SK-N-SH (cell line): ENCODE results near the gene TOR1AIP1. TPM values are rescaled to one million over a fixed set of nuclear protein-coding genes. Genes with fewer than 3 reads are reported as not detected.

Source experiments
- CTCF ChIA-PET: fragments of 300-600, 350-600 bp; formaldehyde crosslinking; extraction: SDS; loops from one replicate; lab custom pipeline; 2021; lab: Yijun Ruan, JAX
- POLR2A ChIA-PET: fragments of 350-600 bp; sonication (Branson Sonifier 250); formaldehyde crosslinking; extraction: SDS; loops from one replicate; lab custom pipeline; 2020; ENCODE audit warnings: antibody characterized with exemption, inconsistent platforms; lab: Yijun Ruan, JAX
- DNase-seq: peaks from one replicate; pipeline ENCODE4 v3.0.0; 2012
- H2AFZ ChIP-seq: fragments of 200-600 bp; sonication (generic); 2 replicates; pipeline ENCODE4 v1.8.1; 2016; ENCODE audit warnings: antibody characterized with exemption, mild to moderate bottlenecking, low read depth
- H3F3A ChIP-seq: fragments of 200-600 bp; sonication (generic); replicated peaks from 2 replicates; pipeline ENCODE3; 2016; ENCODE audit warnings: antibody characterized with exemption, mild to moderate bottlenecking; ENCODE audit not compliant: insufficient read depth
- H3K27ac ChIP-seq, 2 experiments: fragments of 200-500 bp in 1 of 2; fragments of 200-600 bp in 1 of 2; sonication (Bioruptor generic) in 1 of 2; sonication (generic), shearing (Covaris generic) in 1 of 2; 2 replicates each; pipeline versions ENCODE4 v1.5.1 to v1.6.1; 2014 to 2016; ENCODE audit warnings: low read depth in 2 of 2, inconsistent platforms in 1 of 2, low read length in 1 of 2, mild to moderate bottlenecking in 1 of 2, mixed read lengths in 1 of 2
- H3K27me3 ChIP-seq: fragments of 200-600 bp; sonication (generic), shearing (Covaris generic); 2 replicates; pipeline ENCODE4 v1.6.1; 2016; ENCODE audit warnings: mixed run types; ENCODE audit not compliant: insufficient read depth
- H3K36me3 ChIP-seq, 2 experiments: fragments of 200-500 bp in 1 of 2; fragments of 200-600 bp in 1 of 2; sonication (Bioruptor generic) in 1 of 2; sonication (generic) in 1 of 2; replicated peaks in 1 of 2; 2 replicates each; pipeline versions ENCODE3 to v1.5.1; 2014 to 2016; ENCODE audit warnings: low read length in 1 of 2, mild to moderate bottlenecking in 1 of 2; ENCODE audit not compliant: insufficient read depth in 2 of 2, control insufficient read depth in 1 of 2
- H3K4me1 ChIP-seq, 2 experiments: fragments of 200-500 bp in 1 of 2; fragments of 200-600 bp in 1 of 2; sonication (Bioruptor generic) in 1 of 2; sonication (generic), shearing (Covaris generic) in 1 of 2; 2 replicates each; pipeline versions ENCODE4 v1.5.1 to v1.6.1; 2014 to 2016; ENCODE audit warnings: low read depth in 1 of 2, low read length in 1 of 2, mixed run types in 1 of 2; ENCODE audit not compliant: insufficient read depth in 2 of 2, control insufficient read depth in 1 of 2
- H3K4me2 ChIP-seq: fragments of 200-600 bp; sonication (generic), shearing (Covaris generic); 2 replicates; pipeline ENCODE4 v1.6.1; 2017; ENCODE audit warnings: mixed run types
- H3K4me3 ChIP-seq, 2 experiments: fragments of 200-500 bp in 1 of 2; fragments of 200-600 bp in 1 of 2; sonication (Bioruptor generic) in 1 of 2; sonication (generic), shearing (Covaris generic) in 1 of 2; 2 replicates each; pipeline versions ENCODE4 v1.5.1 to v1.8.1; 2014 to 2016; ENCODE audit warnings: low read depth in 2 of 2, inconsistent platforms in 1 of 2, low read length in 1 of 2, mild to moderate bottlenecking in 1 of 2, mixed read lengths in 1 of 2, moderate library complexity in 1 of 2
- H3K79me2 ChIP-seq: fragments of 200-600 bp; sonication (generic); 2 replicates; pipeline ENCODE4 v1.8.1; 2017; ENCODE audit warnings: mild to moderate bottlenecking; ENCODE audit not compliant: insufficient read depth
- H3K9ac ChIP-seq: fragments of 200-600 bp; sonication (generic); 2 replicates; pipeline ENCODE4 v1.6.1; 2017; ENCODE audit warnings: mixed run types
- H3K9me2 ChIP-seq: fragments of 200-600 bp; sonication (generic); 2 replicates; pipeline ENCODE4 v1.6.1; 2017; ENCODE audit warnings: mixed run types
- H3K9me3 ChIP-seq: fragments of 200-600 bp; sonication (generic); 2 replicates; pipeline ENCODE4 v1.6.1; 2017; ENCODE audit warnings: mixed run types, mild to moderate bottlenecking, moderate library complexity
- H4K20me1 ChIP-seq: fragments of 200-600 bp; sonication (generic); 2 replicates; pipeline ENCODE4 v1.6.1; 2017; ENCODE audit warnings: mild to moderate bottlenecking, mixed run types; ENCODE audit not compliant: insufficient read depth
- CHD2 ChIP-seq: fragments of 150-350 bp; IDR thresholded peaks from 2 replicates; pipeline ENCODE4 v1.6.1; 2018; ENCODE audit warnings: low read length; ENCODE audit not compliant: partially characterized antibody
- CTCF ChIP-seq: fragments of 200-600 bp; sonication (generic); IDR thresholded peaks from 2 replicates; pipeline ENCODE4 v1.6.1; 2017; ENCODE audit warnings: antibody characterized with exemption, mild to moderate bottlenecking, moderate library complexity
- ELF1 ChIP-seq: IDR thresholded peaks from 2 replicates; pipeline ENCODE4 v1.4.0; 2012
- EP300 ChIP-seq, 2 experiments: IDR thresholded peaks; 2 replicates each; pipeline versions ENCODE4 v1.4.0 to v1.6.1; 2012; ENCODE audit warnings: borderline replicate concordance in 1 of 2, low read depth in 1 of 2, low read length in 1 of 2
- EZH2phosphoT487 ChIP-seq: fragments of 200-600 bp; sonication (generic); IDR thresholded peaks from 2 replicates; pipeline ENCODE4 v1.6.1; 2017; ENCODE audit warnings: low read depth, mixed run types, mild to moderate bottlenecking, antibody characterized with exemption, moderate library complexity, borderline replicate concordance
- FOSL2 ChIP-seq: IDR thresholded peaks from 2 replicates; pipeline ENCODE4 v1.4.0; 2012; ENCODE audit warnings: low read depth, mild to moderate bottlenecking, moderate library complexity, borderline replicate concordance
- FOXM1 ChIP-seq: IDR thresholded peaks from 2 replicates; pipeline ENCODE4 v1.4.0; 2012; ENCODE audit warnings: low read depth, mild to moderate bottlenecking
- GABPA ChIP-seq: IDR thresholded peaks from 2 replicates; pipeline ENCODE4 v1.4.0; 2012; ENCODE audit warnings: low read depth, mild to moderate bottlenecking
- GATA2 ChIP-seq: sonication (generic); formaldehyde crosslinking; IDR thresholded peaks from 2 replicates; pipeline ENCODE4 v1.5.0; 2020; ENCODE audit warnings: mild to moderate bottlenecking, missing genetic modification reagents
- IRF3 ChIP-seq: fragments of 150-350 bp; IDR thresholded peaks from 2 replicates; pipeline ENCODE4 v1.6.1; 2016; ENCODE audit warnings: mild to moderate bottlenecking, low read depth, low read length
- MXI1 ChIP-seq: IDR thresholded peaks from 2 replicates; pipeline ENCODE4 v1.6.1; 2012; ENCODE audit warnings: mild to moderate bottlenecking, low read depth, low read length, improper control_type of control experiment
- NRF1 ChIP-seq: IDR thresholded peaks from 2 replicates; pipeline ENCODE4 v1.6.1; 2012; ENCODE audit warnings: low read depth, mild to moderate bottlenecking, low read length
- RAD21 ChIP-seq: IDR thresholded peaks from 2 replicates; pipeline ENCODE4 v1.6.1; 2012; ENCODE audit warnings: mild to moderate bottlenecking, low read length
- RFX5 ChIP-seq: IDR thresholded peaks from 2 replicates; pipeline ENCODE4 v1.6.1; 2012; ENCODE audit warnings: mild to moderate bottlenecking, improper control_type of control experiment, low read length
- RXRA ChIP-seq: IDR thresholded peaks from 2 replicates; pipeline ENCODE4 v1.4.0; 2012; ENCODE audit warnings: low read depth, mild to moderate bottlenecking, borderline replicate concordance
- SMC3 ChIP-seq: IDR thresholded peaks from 2 replicates; pipeline ENCODE4 v1.6.1; 2012; ENCODE audit warnings: low read depth, low read length, improper control_type of control experiment
- TAF1 ChIP-seq: IDR thresholded peaks from 2 replicates; pipeline ENCODE4 v1.6.1; 2012; ENCODE audit warnings: low read depth, mild to moderate bottlenecking, low read length, moderate library complexity, borderline replicate concordance
- TEAD4 ChIP-seq: IDR thresholded peaks from 2 replicates; pipeline ENCODE4 v1.4.0; 2012; ENCODE audit warnings: mild to moderate bottlenecking, borderline replicate concordance; ENCODE audit not compliant: insufficient read depth
- WGBS: methylation state at CpG from one replicate; pipeline ENCODE4 v1.1.6; 2017; ENCODE audit warnings: low lambda C conversion rate; 5-methylcytosine and 5-hydroxymethylcytosine counted together
- polyA plus RNA-seq, 3 experiments: library from polyadenylated mRNA; depleted of rRNA; stranded (reverse); fragments of >200 nt; gene quantifications; 2 replicates each; pipeline ENCODE4 v1.2.3, GENCODE V29; 2012

TOR1AIP1 gene
- polyA plus RNA-seq, 1 of the 3 experiments (the other 2 are of a cell fraction), result 11.8 TPM

GRCh38 chr1:179856296-179856695, 25.8 kb upstream of the TOR1AIP1 start:
- H2AFZ ChIP-seq, result no peak overlapping the region
- H3K27me3 ChIP-seq, result no peaks in the 10 kb centered on the region
- no peak overlapping the region for H3K4me2 ChIP-seq
- ChIA-PET CTCF (interaction anchor here (0.9 to 1.4 kb wide), 2 partner anchors 42 to 150 kb away, joined by 3 to 4 read pairs; no protein-coding TSS in a partner anchor), POLR2A (interaction anchor here (0.9 kb wide), 1 partner anchor 27 kb away, joined by 3 read pairs; no protein-coding TSS in a partner anchor)
- peaks cover 15% of the 10 kb centered on the region for H3K79me2 ChIP-seq
- H3K9me2 ChIP-seq, result no peaks in the 10 kb centered on the region
- no peaks in the 10 kb centered on the region for H4K20me1 ChIP-seq
- H3K36me3 ChIP-seq, result peaks cover 70 to 78% of the 10 kb centered on the region in 2 experiments
- DNase-seq, result no peak
- 100% methylated on average over 2 of the region's 2 CpGs for WGBS
- no peak overlapping the region for H3K9ac ChIP-seq
- TF ChIP-seq RXRA, result no peak
- TF ChIP-seq, all 33 proteins: peak for 0
- no peaks in the 10 kb centered on the region for H3K9me3 ChIP-seq
- H3F3A ChIP-seq, result peaks cover 18% of the 10 kb centered on the region
- H3K4me3 ChIP-seq, result no peak overlapping the region
- no peaks in the 10 kb centered on the region for H3K4me1 ChIP-seq
- H3K27ac ChIP-seq, result no peak overlapping the region

GRCh38 chr1:179857009-179857408, 25.1 kb upstream of the TOR1AIP1 start:
- peaks cover 18% of the 10 kb centered on the region for H3F3A ChIP-seq
- CTCF ChIA-PET, result interaction anchor here (0.9 kb wide), 1 partner anchor 42 kb away, joined by 3 read pairs; no protein-coding TSS in a partner anchor
- DNase-seq, result no peak
- no peak for TF ChIP-seq TAF1
- TF ChIP-seq CTCF, result no peak
- TF ChIP-seq FOSL2, result no peak
- TF ChIP-seq EZH2phosphoT487, result no peak
- no peak for TF ChIP-seq EP300 (IDR thresholded peaks at IDR 0.05; ENCODE audit: borderline replicate concordance in 1 of 2, low read depth in 1 of 2, low read length in 1 of 2)
- no peak for TF ChIP-seq GABPA
- no peak for TF ChIP-seq TEAD4
- TF ChIP-seq, all 33 proteins: peak for 0
- H3K9ac ChIP-seq, result no peak overlapping the region
- POLR2A ChIA-PET, result interaction anchor here (0.9 kb wide), 1 partner anchor 26 kb away, joined by 3 read pairs; no protein-coding TSS in a partner anchor
- peaks cover 21% of the 10 kb centered on the region for H3K79me2 ChIP-seq
- no peak overlapping the region for H3K27ac ChIP-seq
- no peaks in the 10 kb centered on the region for H3K9me2 ChIP-seq
- no peak overlapping the region for H2AFZ ChIP-seq
- no peaks in the 10 kb centered on the region for H3K4me1 ChIP-seq
- no peak overlapping the region for H3K4me2 ChIP-seq
- H3K4me3 ChIP-seq, result no peak overlapping the region
- H4K20me1 ChIP-seq, result no peaks in the 10 kb centered on the region
- no peaks in the 10 kb centered on the region for H3K27me3 ChIP-seq
- 91% methylated on average over 4 of the region's 4 CpGs for WGBS
- no peaks in the 10 kb centered on the region for H3K9me3 ChIP-seq
- peaks cover 72 to 79% of the 10 kb centered on the region in 2 experiments for H3K36me3 ChIP-seq

- peaks cover 55% of the 10 kb centered on the region for H3K79me2 ChIP-seq
- no peak overlapping the region for H3K4me2 ChIP-seq
- ChIA-PET CTCF (interaction anchor here (0.8 to 3.4 kb wide), 5 partner anchors 150 to 327 kb away, joined by 3 to 10 read pairs (median 3); no protein-coding TSS in a partner anchor), POLR2A (no interaction called here)
- no peaks in the 10 kb centered on the region for H3K27me3 ChIP-seq
- no peak for DNase-seq
- H3K9ac ChIP-seq, result no peak overlapping the region
- H3K27ac ChIP-seq, result no peak overlapping the region
- peaks cover 6% of the 10 kb centered on the region; the same call in 1 of the 2 replicates for H4K20me1 ChIP-seq
- H2AFZ ChIP-seq, result no peak overlapping the region
- H3K9me2 ChIP-seq, result no peaks in the 10 kb centered on the region
- peaks cover 12% of the 10 kb centered on the region for H3F3A ChIP-seq
- no peaks in the 10 kb centered on the region for H3K4me1 ChIP-seq
- H3K4me3 ChIP-seq, result no peak overlapping the region
- no peaks in the 10 kb centered on the region for H3K9me3 ChIP-seq
- 89% methylated on average over 3 of the region's 3 CpGs for WGBS
- H3K36me3 ChIP-seq, result peaks cover 63 to 78% of the 10 kb centered on the region in 2 experiments
- TF ChIP-seq SMC3 (no peak), IRF3 (no peak), RXRA (no peak), MXI1 (no peak), TAF1 (no peak), RFX5 (no peak), GATA2 (CRISPR knock-in tag) (no peak), CHD2 (no peak), NRF1 (no peak), FOXM1 (no peak), RAD21 (no peak), TEAD4 (no peak), ELF1 (no peak), FOSL2 (no peak)
These were observed 21.4 kb upstream of the TOR1AIP1 start for GRCh38 chr1:179860652-179861051.
